ENCODE results near the gene DLX2.

- TF ChIP-seq, protein P1, sequence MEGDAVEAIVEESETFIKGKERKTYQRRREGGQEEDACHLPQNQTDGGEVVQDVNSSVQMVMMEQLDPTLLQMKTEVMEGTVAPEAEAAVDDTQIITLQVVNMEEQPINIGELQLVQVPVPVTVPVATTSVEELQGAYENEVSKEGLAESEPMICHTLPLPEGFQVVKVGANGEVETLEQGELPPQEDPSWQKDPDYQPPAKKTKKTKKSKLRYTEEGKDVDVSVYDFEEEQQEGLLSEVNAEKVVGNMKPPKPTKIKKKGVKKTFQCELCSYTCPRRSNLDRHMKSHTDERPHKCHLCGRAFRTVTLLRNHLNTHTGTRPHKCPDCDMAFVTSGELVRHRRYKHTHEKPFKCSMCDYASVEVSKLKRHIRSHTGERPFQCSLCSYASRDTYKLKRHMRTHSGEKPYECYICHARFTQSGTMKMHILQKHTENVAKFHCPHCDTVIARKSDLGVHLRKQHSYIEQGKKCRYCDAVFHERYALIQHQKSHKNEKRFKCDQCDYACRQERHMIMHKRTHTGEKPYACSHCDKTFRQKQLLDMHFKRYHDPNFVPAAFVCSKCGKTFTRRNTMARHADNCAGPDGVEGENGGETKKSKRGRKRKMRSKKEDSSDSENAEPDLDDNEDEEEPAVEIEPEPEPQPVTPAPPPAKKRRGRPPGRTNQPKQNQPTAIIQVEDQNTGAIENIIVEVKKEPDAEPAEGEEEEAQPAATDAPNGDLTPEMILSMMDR (IDR thresholded peaks at IDR 0.05): no peak
- TF ChIP-seq POLR2A (IDR thresholded peaks at IDR 0.05): no peak
- TF ChIP-seq EP300 (IDR thresholded peaks at IDR 0.05): no peak
- TF ChIP-seq POLR2AphosphoS5 (IDR thresholded peaks at IDR 0.05): no peak
These were observed 34.4 kb upstream of the DLX2 start for GRCh38 chr2:172137109-172137508.

All from gastroesophageal sphincter (tissue), 3 donors.